SK-N-SH treated with all-trans-retinoic acid at 6 μM for 48 hours (cell line): ENCODE data around the gene ZNF326.

Source experiments
- CSDC2 ChIP-seq: fragments of 250-450 bp; sonication (Bioruptor Pico); IDR thresholded peaks from 2 replicates; pipeline ENCODE4 v1.5.0; 2020; ENCODE audit warnings: mild to moderate bottlenecking, moderate library complexity
- CSRNP3 ChIP-seq: fragments of 250-450 bp; sonication (Bioruptor Pico); IDR thresholded peaks from 2 replicates; pipeline ENCODE4 v1.5.1; 2021; ENCODE audit warnings: mild to moderate bottlenecking, moderate library complexity
- GLIS3 ChIP-seq: fragments of 250-450 bp; sonication (Bioruptor Pico); IDR thresholded peaks from 2 replicates; pipeline ENCODE4 v1.5.0; 2020; ENCODE audit warnings: mild to moderate bottlenecking, moderate library complexity
- ISL1 ChIP-seq: fragments of 250-450 bp; sonication (Bioruptor Pico); IDR thresholded peaks from 2 replicates; pipeline ENCODE4 v2.1.2; 2022; ENCODE audit warnings: mild to moderate bottlenecking, moderate library complexity
- OSR1 ChIP-seq: fragments of 250-450 bp; sonication (Bioruptor Pico); IDR thresholded peaks from 2 replicates; pipeline ENCODE4 v1.8.0; 2022; ENCODE audit warnings: moderate library complexity, mild to moderate bottlenecking, inconsistent platforms
- PATZ1 ChIP-seq: fragments of 250-450 bp; sonication (Bioruptor Pico); IDR thresholded peaks from 2 replicates; pipeline ENCODE4 v1.8.0; 2020; ENCODE audit warnings: mild to moderate bottlenecking, moderate library complexity, borderline replicate concordance
- POU6F1 ChIP-seq: fragments of 250-450 bp; sonication (Bioruptor Pico); IDR thresholded peaks from 2 replicates; pipeline ENCODE4 v1.8.0; 2021; ENCODE audit warnings: low read depth, mild to moderate bottlenecking, moderate library complexity, borderline replicate concordance
- SNAI2 ChIP-seq: fragments of 250-450 bp; sonication (Bioruptor Pico); IDR thresholded peaks from 2 replicates; pipeline ENCODE4 v1.5.0; 2020; ENCODE audit warnings: mild to moderate bottlenecking, moderate library complexity
- ZC3H10 ChIP-seq: fragments of 250-450 bp; sonication (Bioruptor Pico); IDR thresholded peaks from 2 replicates; pipeline ENCODE4 v1.5.1; 2021; ENCODE audit warnings: mild to moderate bottlenecking, moderate library complexity
- ZFP3 ChIP-seq: fragments of 250-450 bp; sonication (Bioruptor Pico); IDR thresholded peaks from 2 replicates; pipeline ENCODE4 v1.5.0; 2020; ENCODE audit warnings: mild to moderate bottlenecking, moderate library complexity
- ZFP30 ChIP-seq: fragments of 450-650 bp; formaldehyde crosslinking; IDR thresholded peaks from 2 replicates; pipeline ENCODE4 v1.5.0; 2022; ENCODE audit warnings: mild to moderate bottlenecking, moderate library complexity
- ZNF8 ChIP-seq: fragments of 450-650 bp; formaldehyde crosslinking; IDR thresholded peaks from 2 replicates; pipeline ENCODE4 v1.5.0; 2020; ENCODE audit warnings: mild to moderate bottlenecking, moderate library complexity

- TF ChIP-seq SNAI2 (CRISPR knock-in tag): no peak
- TF ChIP-seq GLIS3 (CRISPR knock-in tag): no peak
- TF ChIP-seq ZFP30 (CRISPR knock-in tag): no peak
- no peak for TF ChIP-seq PATZ1
- TF ChIP-seq ZFP3 (CRISPR knock-in tag): no peak
- no peak for TF ChIP-seq OSR1
- no peak for TF ChIP-seq POU6F1 (CRISPR knock-in tag)
- TF ChIP-seq ISL1 (CRISPR knock-in tag): no peak
- no peak for TF ChIP-seq CSDC2
- no peak for TF ChIP-seq CSRNP3 (CRISPR knock-in tag)
- TF ChIP-seq ZNF8: no peak
- TF ChIP-seq ZC3H10 (CRISPR knock-in tag): no peak
These were observed 1.4 kb upstream of the ZNF326 start for GRCh38 chr1:89993541-89993940.
